ENCODE results near the gene IQCC. TPM values are rescaled to one million over a fixed set of nuclear protein-coding genes. Genes with fewer than 3 reads are reported as not detected.

The IQCC gene
- total RNA-seq, 1 donor: 2.3 TPM

- no peak for TF ChIP-seq CTCF (IDR thresholded peaks at IDR 0.05; ENCODE audit: insufficient read depth, low read length)
- no peak overlapping the region for H3K4me3 ChIP-seq (ENCODE audit: low read depth, low read length)
- no peak for DNase-seq (ENCODE audit: low read depth)
These were observed 26.9 kb upstream of the IQCC start for GRCh38 chr1:32178380-32179192.

GRCh38 chr1:32179193-32179442 lies 26.4 kb upstream of the IQCC start:
- no peak for TF ChIP-seq CTCF (IDR thresholded peaks at IDR 0.05; ENCODE audit: insufficient read depth, low read length)
- no peak for DNase-seq (ENCODE audit: low read depth)
- H3K4me3 ChIP-seq (ENCODE audit: low read depth, low read length): peak overlapping the region; percentile 65

- TF ChIP-seq CTCF (IDR thresholded peaks at IDR 0.05; ENCODE audit: insufficient read depth, low read length): peak; percentile 6
- peak; percentile 88 for DNase-seq (ENCODE audit: low read depth)
- peak within 1 kb of the TSS; percentile 65 for H3K4me3 ChIP-seq (ENCODE audit: low read depth, low read length)
These were observed 25.9 kb upstream of the IQCC start, which contains the start of gene TXLNA for GRCh38 chr1:32179443-32180185. TSS of gene TXLNA (plus strand) at chr1:32179675. CDS start at chr1:32180346, 671 bp downstream.

DNA sequence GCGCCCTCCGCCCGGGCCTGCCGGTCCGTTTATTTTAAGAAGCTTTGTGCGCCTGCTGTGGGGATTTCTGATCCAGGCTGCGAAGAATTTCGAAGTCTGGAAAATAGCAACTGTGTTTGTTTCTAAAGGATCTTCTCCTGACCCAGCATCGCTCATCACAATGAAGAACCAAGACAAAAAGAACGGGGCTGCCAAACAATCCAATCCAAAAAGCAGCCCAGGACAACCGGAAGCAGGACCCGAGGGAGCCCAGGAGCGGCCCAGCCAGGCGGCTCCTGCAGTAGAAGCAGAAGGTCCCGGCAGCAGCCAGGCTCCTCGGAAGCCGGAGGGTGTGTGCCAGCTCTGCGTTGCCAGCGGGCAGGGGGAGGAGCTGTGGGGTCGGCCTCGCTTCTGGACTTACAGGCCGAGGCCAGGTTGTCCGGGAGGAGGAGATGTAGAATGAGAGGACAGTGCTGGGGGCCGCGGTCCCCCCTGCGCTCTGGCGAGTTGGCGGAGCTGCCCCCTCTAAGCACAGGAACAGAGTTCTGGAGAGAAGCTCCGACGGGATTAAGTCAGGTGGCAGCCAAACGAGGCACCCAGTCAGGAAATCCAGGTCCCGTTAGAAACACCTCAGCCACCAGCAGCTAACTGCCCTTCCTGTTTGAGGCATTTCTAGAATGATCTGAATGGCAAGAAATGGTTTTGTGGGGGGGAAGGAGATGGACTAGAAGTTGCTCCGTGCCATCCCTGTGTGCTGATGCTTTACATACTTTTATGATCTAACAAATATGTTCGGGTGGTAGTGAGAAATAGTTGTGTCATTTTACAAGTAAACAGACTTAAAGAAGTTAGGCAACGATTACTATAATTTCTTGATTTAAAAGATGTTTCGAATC lies 25.0 kb upstream of the IQCC start:
- TF ChIP-seq CTCF (IDR thresholded peaks at IDR 0.05; ENCODE audit: insufficient read depth, low read length): no peak

GRCh38 chr1:32181065-32181464 lies 24.4 kb upstream of the IQCC start:
- DNase-seq (ENCODE audit: low read depth): no peak

More for the DNA sequence above, 25.0 kb upstream of the IQCC start:
- DNase-seq (ENCODE audit: low read depth): peak; percentile 60
- H3K4me3 ChIP-seq (ENCODE audit: low read depth, low read length): peak overlapping the region; percentile 65

More at GRCh38 chr1:32181065-32181464, 24.4 kb upstream of the IQCC start:
- no peak for TF ChIP-seq CTCF (IDR thresholded peaks at IDR 0.05; ENCODE audit: insufficient read depth, low read length)
- peak overlapping the region; percentile 65 for H3K4me3 ChIP-seq (ENCODE audit: low read depth, low read length)
